A549 (cell line): ENCODE data around the gene NKG7. TPM values are rescaled to one million over a fixed set of nuclear protein-coding genes. Genes with fewer than 3 reads are reported as not detected.

Experiments
- polyA plus RNA-seq, 4 experiments: library from polyadenylated mRNA; depleted of rRNA in 3 of 4; stranded (reverse); fragments of >200 nt; fragmentation: RNase III in 1 of 4; extraction: RNeasy Plus Mini Kit Qiagen cat#74134 plus additional on column Dnase treatment in 1 of 4; gene quantifications; 2 replicates in 3 of 4; 3 replicates in 1 of 4; pipeline ENCODE4 v1.2.3, GENCODE V29; 2011 to 2017

NKG7 gene
- polyA plus RNA-seq, 2 of the 4 experiments (the other 2 are of a cell fraction) = not detected

Other genes with a start within 250 kb of the NKG7 start
- not detected in 2 replicates for gene SIGLEC9, start 247.7 kb downstream of the NKG7 start, polyA plus RNA-seq (2011; rRNA removed)
- not detected in 3 replicates for gene SIGLEC9, start 247.7 kb downstream of the NKG7 start, polyA plus RNA-seq (2017; fragmentation: RNase III; extraction: RNeasy Plus Mini Kit Qiagen cat#74134 plus additional on column Dnase treatment)
- not detected in 2 replicates for gene SIGLEC7, start 230.4 kb downstream of the NKG7 start, polyA plus RNA-seq (2011; rRNA removed)
- gene SIGLEC7, start 230.4 kb downstream of the NKG7 start, polyA plus RNA-seq (2017; fragmentation: RNase III; extraction: RNeasy Plus Mini Kit Qiagen cat#74134 plus additional on column Dnase treatment) = not detected in 3 replicates
- gene CD33, start 147.6 kb downstream of the NKG7 start, polyA plus RNA-seq (2011; rRNA removed) = 0.10 and 0.40 TPM in 2 replicates
- gene CD33, start 147.6 kb downstream of the NKG7 start, polyA plus RNA-seq (2017; fragmentation: RNase III; extraction: RNeasy Plus Mini Kit Qiagen cat#74134 plus additional on column Dnase treatment) = 0.13 TPM in 1 of 3 replicates, not detected in the others
- gene SIGLECL1, start 121.6 kb downstream of the NKG7 start, polyA plus RNA-seq (2011; rRNA removed) = not detected in 2 replicates
- gene SIGLECL1, start 121.6 kb downstream of the NKG7 start, polyA plus RNA-seq (2017; fragmentation: RNase III; extraction: RNeasy Plus Mini Kit Qiagen cat#74134 plus additional on column Dnase treatment) = not detected in 3 replicates
- gene IGLON5, start 61.0 kb downstream of the NKG7 start, polyA plus RNA-seq (2011; rRNA removed) = 0.04 and 0.08 TPM in 2 replicates
- gene IGLON5, start 61.0 kb downstream of the NKG7 start, polyA plus RNA-seq (2017; fragmentation: RNase III; extraction: RNeasy Plus Mini Kit Qiagen cat#74134 plus additional on column Dnase treatment) = 0.05 to 0.06 TPM in 2 of 3 replicates, not detected in the other
- 8.6 and 9.2 TPM in 2 replicates for gene VSIG10L, start 30.5 kb downstream of the NKG7 start, polyA plus RNA-seq (2011; rRNA removed)
- gene VSIG10L, start 30.5 kb downstream of the NKG7 start, polyA plus RNA-seq (2017; fragmentation: RNase III; extraction: RNeasy Plus Mini Kit Qiagen cat#74134 plus additional on column Dnase treatment) = 5.7 to 6.8 TPM (median 6.7 TPM) in 3 replicates
- gene ETFB, start 6.3 kb downstream of the NKG7 start, polyA plus RNA-seq (2011; rRNA removed) = 112 and 149 TPM in 2 replicates
- gene ETFB, start 6.3 kb downstream of the NKG7 start, polyA plus RNA-seq (2017; fragmentation: RNase III; extraction: RNeasy Plus Mini Kit Qiagen cat#74134 plus additional on column Dnase treatment) = 262 to 270 TPM (median 267 TPM) in 3 replicates
- 1.1 and 1.7 TPM in 2 replicates for gene CLDND2, start 3.7 kb downstream of the NKG7 start, polyA plus RNA-seq (2011; rRNA removed)
- 1.7 to 3.0 TPM (median 2.8 TPM) in 3 replicates for gene CLDND2, start 3.7 kb downstream of the NKG7 start, polyA plus RNA-seq (2017; fragmentation: RNase III; extraction: RNeasy Plus Mini Kit Qiagen cat#74134 plus additional on column Dnase treatment)
- gene LIM2, start 15.3 kb upstream of the NKG7 start, polyA plus RNA-seq (2011; rRNA removed) = not detected in 2 replicates
- not detected in 3 replicates for gene LIM2, start 15.3 kb upstream of the NKG7 start, polyA plus RNA-seq (2017; fragmentation: RNase III; extraction: RNeasy Plus Mini Kit Qiagen cat#74134 plus additional on column Dnase treatment)
- not detected in 2 replicates for gene C19orf84, start 17.9 kb upstream of the NKG7 start, polyA plus RNA-seq (2011; rRNA removed)
- gene C19orf84, start 17.9 kb upstream of the NKG7 start, polyA plus RNA-seq (2017; fragmentation: RNase III; extraction: RNeasy Plus Mini Kit Qiagen cat#74134 plus additional on column Dnase treatment) = not detected in 3 replicates
- gene SIGLEC10, start 45.0 kb upstream of the NKG7 start, polyA plus RNA-seq (2011; rRNA removed) = not detected in 2 replicates
- not detected in 3 replicates for gene SIGLEC10, start 45.0 kb upstream of the NKG7 start, polyA plus RNA-seq (2017; fragmentation: RNase III; extraction: RNeasy Plus Mini Kit Qiagen cat#74134 plus additional on column Dnase treatment)
- not detected in 2 replicates for gene SIGLEC8, start 85.8 kb upstream of the NKG7 start, polyA plus RNA-seq (2011; rRNA removed)
- not detected in 3 replicates for gene SIGLEC8, start 85.8 kb upstream of the NKG7 start, polyA plus RNA-seq (2017; fragmentation: RNase III; extraction: RNeasy Plus Mini Kit Qiagen cat#74134 plus additional on column Dnase treatment)
- gene CEACAM18, start 105.9 kb upstream of the NKG7 start, polyA plus RNA-seq (2011; rRNA removed) = not detected in 2 replicates
- not detected in 3 replicates for gene CEACAM18, start 105.9 kb upstream of the NKG7 start, polyA plus RNA-seq (2017; fragmentation: RNase III; extraction: RNeasy Plus Mini Kit Qiagen cat#74134 plus additional on column Dnase treatment)
- not detected in 2 replicates for gene SIGLEC12, start 129.1 kb upstream of the NKG7 start, polyA plus RNA-seq (2011; rRNA removed)
- not detected in 3 replicates for gene SIGLEC12, start 129.1 kb upstream of the NKG7 start, polyA plus RNA-seq (2017; fragmentation: RNase III; extraction: RNeasy Plus Mini Kit Qiagen cat#74134 plus additional on column Dnase treatment)
- not detected in 2 replicates for gene SIGLEC6, start 159.0 kb upstream of the NKG7 start, polyA plus RNA-seq (2011; rRNA removed)
- not detected in 3 replicates for gene SIGLEC6, start 159.0 kb upstream of the NKG7 start, polyA plus RNA-seq (2017; fragmentation: RNase III; extraction: RNeasy Plus Mini Kit Qiagen cat#74134 plus additional on column Dnase treatment)
- 6.4 and 7.5 TPM in 2 replicates for gene ZNF175, start 198.6 kb upstream of the NKG7 start, polyA plus RNA-seq (2011; rRNA removed)
- 2.9 to 3.8 TPM (median 3.3 TPM) in 3 replicates for gene ZNF175, start 198.6 kb upstream of the NKG7 start, polyA plus RNA-seq (2017; fragmentation: RNase III; extraction: RNeasy Plus Mini Kit Qiagen cat#74134 plus additional on column Dnase treatment)